Activated T-helper 1 cell treated with anti-CD3 and anti-CD28 coated beads, Interleukin-2, amount 50 U/mL, for 16 hours (primary cell): ENCODE data around the gene LAMB2.

ENCODE experiments used
- DNase-seq, 2 donors: peaks; one replicate each; pipeline ENCODE4 v3.0.0-alpha.2; 2020; ENCODE audit warnings: low read depth in 1 of 2, low spot score in 1 of 2

Gene LAMB2

DNA sequence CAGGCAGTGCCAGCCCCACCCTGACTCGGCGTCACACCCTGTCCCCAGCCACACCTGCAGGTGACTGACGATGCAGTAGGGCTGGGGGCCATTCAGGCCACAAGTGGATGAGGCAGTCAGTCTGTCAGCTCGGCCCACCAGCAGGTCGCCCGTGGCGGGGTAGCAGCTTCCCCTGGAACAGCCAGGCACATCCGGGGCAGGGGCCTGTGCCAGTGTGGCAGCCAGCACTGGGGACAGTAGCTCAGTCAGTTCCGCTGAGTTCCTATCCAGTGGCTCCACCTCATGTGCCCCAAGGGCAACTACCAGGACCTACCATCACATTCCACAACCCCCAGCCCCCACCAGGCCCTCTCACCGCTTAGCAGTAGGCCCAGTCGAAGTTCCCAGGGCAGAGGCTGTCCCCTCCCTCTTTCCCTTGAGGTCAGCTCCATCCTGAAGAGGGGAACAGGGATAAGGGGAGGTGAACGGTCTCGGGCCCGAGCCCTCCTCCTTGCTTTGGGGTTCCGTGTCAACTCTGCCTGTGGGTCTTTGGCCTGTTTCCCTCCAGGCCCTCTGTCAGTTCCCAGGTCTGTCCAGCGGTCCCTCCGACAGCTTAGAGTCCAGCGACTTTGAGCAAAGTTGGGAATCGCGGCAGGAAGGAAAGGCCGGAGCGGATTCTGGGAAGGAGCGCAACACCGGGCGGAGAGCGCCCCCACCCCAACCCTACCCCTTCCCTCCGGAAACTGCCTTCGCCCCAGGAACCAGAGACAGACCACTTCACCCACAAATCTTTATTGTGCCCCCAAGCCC is at the start of gene LAMB2:
Gene LAMB2 (minus strand): TSS at position 614 of the 789 bp plus-strand sequence. CDS start 183 bp downstream, at position 431.
- no peak for DNase-seq

DNA sequence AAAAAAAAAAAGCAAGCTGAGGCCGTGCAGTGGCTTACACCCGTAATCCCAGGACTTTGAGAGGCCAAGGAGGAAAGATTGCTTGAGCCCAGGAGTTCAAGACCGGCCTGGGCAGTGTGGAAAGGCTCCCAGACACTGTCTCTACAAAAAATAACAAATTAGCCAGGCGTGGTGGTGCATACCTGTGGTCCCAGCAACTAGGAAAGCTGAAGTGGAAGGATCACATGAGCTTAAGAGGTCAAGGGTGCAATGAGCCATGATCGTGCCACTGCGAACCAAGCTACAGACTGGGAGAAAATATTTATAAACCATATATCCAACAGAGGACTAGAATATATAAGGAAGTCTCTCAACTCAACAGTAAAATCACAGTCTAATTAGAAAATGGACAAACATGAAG is 48.5 kb upstream of the LAMB2 start:
- no peak for DNase-seq

DNA sequence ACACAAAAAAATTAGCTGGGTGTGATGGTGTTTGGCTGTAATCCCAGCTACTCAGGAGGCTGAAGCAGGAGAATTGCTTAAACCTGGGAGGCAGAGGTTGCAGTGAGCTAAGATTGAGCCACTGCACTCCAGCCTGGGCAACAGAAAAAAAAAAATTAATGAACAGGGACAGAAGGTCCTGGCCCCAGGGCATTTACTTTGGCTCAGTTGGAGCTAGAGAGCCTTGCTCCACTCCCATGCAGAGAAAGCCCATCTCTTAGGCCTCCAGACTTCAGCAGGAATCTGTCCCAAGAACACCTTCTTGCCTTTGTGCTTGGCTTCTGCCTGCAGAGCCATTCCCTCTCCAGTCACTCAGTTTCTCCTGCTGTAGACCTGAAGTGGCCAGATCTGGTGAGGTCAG is 47.3 kb upstream of the LAMB2 start:
- no peak for DNase-seq

DNA sequence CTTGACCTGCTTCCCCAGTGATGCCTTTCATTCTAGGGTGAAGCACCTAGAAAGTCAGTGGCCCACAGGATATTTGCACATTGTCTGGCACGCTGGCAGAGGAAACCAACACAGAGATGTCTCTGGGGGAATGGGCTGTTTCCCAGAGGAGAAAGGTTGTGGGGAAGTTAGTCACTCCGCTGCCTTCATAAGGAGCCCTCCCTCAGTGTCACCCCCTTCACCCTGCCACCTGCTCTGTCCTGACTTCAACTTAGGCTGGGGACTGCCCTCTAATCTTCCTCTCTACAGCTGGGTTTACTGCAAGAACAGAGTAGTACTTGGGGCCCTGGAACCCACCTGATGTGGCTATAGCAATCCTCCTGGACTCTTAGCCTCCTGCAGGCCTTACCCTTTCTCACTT is 44.2 kb upstream of the LAMB2 start:
- DNase-seq = no peak

GRCh38 chr3:49175530-49175929 is 42.7 kb upstream of the LAMB2 start:
- no peak for DNase-seq

- no peak for DNase-seq
Observed at GRCh38 chr3:49174397-49174985, 41.6 kb upstream of the LAMB2 start.

GRCh38 chr3:49173792-49174170 is 40.9 kb upstream of the LAMB2 start:
- no peak for DNase-seq

DNA sequence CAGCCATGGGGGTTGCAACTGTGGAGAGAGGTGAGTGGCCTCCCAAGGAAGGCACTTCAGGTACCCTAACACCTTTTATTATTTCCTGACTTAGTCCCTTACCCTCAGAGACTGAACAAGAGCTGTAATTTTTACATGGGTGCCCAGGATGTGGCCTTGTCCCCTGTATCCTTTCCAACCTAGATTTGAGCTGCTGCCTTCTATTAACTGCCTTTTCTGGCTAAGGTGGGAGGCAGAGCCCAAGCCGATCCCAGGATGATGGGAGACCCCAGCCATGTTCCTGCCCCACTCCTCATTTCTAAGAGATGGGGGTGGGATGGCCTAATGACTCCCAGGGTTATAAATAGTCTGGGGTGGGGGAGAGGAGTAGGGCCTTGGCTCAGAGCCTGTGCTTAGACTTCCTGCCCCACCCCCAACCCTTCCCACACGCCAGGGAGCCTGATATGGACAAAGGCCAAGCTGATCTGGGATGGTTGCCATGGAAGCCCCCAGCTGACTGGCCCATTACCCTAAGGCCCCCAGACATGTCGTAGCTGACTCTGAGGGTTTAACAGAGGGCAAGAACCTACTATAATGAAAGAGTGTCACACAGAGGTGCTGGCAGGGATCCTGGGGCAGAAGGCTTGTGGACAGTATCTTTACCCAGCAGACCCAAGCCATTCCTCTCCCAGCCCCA is 40.4 kb upstream of the LAMB2 start:
- DNase-seq = no peak

- no peak for DNase-seq
Observed at GRCh38 chr3:49172551-49173041, 39.7 kb upstream of the LAMB2 start.

DNA sequence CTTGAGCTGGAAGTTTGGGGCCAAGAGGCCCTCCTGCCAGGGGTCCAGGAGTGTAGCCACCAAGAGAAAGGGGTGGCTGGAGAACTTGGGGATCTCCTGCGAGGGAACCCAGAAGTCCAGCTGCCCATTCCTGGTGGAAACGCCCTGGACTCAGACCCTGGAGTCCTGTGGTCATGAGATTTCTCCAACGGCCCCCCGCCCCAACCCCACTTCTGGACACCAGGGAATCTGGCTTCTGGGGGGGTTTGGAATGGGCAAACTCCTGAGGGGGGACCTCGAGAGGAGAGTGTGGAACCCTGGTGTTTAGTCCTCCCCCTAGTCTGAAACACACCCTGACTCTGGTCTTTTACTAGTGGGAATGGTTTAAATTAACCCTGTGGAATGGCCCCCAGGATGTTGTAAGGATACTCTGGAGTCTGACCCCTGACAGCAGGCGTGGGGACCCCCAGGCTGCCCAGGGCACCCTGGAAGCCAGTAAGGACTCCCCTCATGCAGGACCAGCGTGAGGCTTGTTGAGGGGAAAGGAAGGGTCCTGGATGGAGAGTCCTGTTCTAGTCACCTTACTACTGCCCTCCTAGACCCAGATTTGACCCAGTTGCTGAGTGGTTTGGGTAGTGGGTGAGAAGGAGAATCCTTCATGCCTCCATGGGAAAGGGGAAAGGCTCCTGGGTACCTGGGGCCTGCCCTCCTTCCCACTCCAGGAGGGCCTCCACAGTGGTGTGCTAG is 39.1 kb upstream of the LAMB2 start:
- no peak for DNase-seq

GRCh38 chr3:49171119-49171774 is 38.4 kb upstream of the LAMB2 start, which contains the start of gene KLHDC8B:
TSS of gene KLHDC8B (plus strand) at chr3:49171598. CDS start at chr3:49172770, 1,172 bp downstream.
- DNase-seq = peak; percentile 69 to 72

DNA sequence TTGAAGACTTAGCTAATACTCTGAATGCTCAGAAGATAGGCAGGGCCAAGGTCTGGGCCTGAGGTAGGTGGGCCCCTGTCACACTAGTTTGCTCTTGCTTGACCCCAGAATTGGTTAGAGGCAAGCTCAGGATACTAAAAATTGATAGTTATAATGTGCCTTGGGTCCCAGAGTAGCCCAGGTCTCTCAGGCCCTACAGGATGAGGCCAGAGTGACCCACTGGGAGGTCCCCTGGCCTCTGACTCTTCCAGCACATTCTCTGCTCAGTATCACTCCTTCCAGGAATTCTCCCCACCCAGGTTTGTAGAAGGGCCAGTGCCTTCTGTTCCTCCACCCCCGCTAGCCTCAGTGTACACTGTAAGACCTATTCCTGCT is 37.9 kb upstream of the LAMB2 start:
- no peak for DNase-seq

DNA sequence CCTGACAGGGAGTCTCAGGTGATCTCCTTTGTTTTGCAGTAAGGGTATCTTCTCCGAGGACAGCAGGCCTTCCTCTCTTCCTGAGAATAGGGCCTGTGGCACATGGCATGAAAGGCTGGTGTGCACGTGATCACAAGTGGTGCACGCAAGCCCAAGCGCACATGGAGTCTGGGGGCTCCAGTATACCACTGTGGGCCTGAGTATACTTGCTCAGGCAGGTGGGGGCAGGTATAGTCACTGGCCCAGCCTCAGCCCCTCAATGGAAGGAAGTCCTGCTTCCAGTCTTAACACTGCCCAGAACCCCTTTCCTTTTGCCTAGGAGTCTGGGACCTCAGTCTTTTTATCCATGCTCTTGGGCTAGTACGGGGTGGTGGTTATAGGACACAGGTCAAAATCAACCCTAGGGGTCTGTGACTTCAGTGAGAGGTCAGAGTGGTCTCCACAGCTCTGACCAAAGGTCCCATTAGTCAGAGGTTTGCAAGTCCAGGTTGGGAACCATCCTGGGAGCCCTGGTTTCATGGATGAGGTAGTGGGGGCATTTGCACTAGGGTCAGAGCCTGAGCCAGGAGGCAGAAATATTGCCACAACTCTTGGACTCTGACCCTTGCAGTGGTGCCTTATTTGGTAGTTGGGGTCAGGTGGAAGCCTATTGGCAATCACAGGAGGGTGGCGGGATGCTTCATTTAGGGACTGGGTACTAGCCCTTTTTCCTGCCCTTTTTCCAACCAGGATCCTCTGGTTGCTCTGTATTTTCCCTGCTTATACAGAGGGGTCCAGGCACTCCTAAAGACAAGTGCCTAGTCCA is 34.1 kb upstream of the LAMB2 start:
- no peak for DNase-seq

GRCh38 chr3:49165771-49166751 is 33.2 kb upstream of the LAMB2 start, which contains the start of gene CCDC71:
TSS of gene CCDC71 (minus strand) at chr3:49166331. CDS start at chr3:49164208, 2,123 bp downstream.
- peak; percentile 51 to 67 for DNase-seq

- DNase-seq = no peak
Observed at GRCh38 chr3:49164983-49165720, 32.3 kb upstream of the LAMB2 start.

GRCh38 chr3:49163609-49164008 is 30.8 kb upstream of the LAMB2 start:
- DNase-seq = no peak

DNA sequence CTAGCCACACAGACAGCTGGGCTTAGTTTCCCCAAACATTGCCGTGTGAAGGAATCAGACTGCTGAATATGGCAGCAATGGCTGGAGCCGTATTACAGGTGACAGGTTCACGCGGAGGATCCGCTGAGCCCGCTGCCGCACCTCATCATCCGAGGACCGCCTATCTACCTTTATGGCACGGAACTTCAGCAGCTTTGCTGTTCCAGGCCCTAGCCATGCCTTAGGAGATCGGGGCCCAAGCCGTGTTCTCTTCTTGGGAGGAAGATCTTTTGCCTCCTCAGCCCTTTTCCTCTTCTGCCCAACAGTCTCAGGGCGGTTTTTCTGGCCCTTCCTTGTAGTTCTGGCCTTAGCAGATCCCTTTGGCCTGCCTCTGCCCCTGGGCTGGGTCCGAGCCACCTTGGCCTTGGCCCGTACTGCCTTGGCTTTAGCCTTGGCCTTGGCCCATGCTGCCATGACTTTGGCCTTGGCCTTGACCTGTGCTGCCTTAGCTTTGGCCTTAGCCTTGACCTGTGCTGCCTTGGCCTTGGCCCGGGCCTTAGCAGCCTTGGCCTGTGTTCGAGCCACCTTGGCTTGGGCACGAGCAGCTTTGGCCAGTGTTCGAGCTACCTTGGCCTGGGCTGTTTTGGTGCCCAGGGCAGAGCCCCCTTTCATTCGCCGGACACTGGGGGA is 30.0 kb upstream of the LAMB2 start:
- DNase-seq = no peak
